ENCODE data around the gene RARB.

GRCh38 chr3:25453619-25454004, 25.5 kb downstream of the RARB start:
- TF ChIP-seq POLR2A (IDR thresholded peaks at IDR 0.05) (no peak), CTCF (IDR thresholded peaks at IDR 0.05) (no peak)
